ENCODE results near the gene TOB1.

Gene TOB1

DNA sequence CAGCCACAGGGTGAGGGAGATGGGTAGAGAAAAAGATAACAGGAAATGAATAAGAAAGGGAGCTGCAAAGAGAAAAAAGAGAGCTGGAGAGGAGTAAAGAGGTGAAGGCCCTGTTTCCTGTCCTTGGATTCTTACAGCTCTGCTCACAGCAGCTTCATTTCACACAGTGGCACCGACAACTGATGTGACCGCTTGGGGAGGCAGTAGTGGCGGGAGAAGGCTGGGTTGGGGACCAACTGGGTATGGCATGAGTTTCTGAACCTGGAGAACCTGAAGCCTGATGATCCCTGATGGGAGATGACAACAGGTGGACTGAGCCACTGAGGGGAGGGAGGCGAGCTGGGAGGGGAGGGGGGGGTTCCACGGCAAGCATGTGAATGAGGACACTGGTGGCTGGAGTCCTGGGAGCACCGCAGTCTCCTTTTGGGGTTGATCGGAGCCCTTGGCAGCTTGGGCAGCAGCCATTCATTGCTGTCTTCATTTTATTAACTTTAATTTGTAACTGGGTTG, 34.3 kb upstream of the TOB1 start:
- TF ChIP-seq ZBTB7A (IDR thresholded peaks at IDR 0.05; ENCODE audit: low read depth) (no peak), CEBPB (IDR thresholded peaks at IDR 0.05) (no peak), CREB1 (IDR thresholded peaks at IDR 0.05; ENCODE audit: low read depth) (no peak), TEAD4 (IDR thresholded peaks at IDR 0.05) (no peak), RAD21 (IDR thresholded peaks at IDR 0.05; ENCODE audit: low read depth) (no peak), EGR1 (IDR thresholded peaks at IDR 0.05) (no peak), EP300 (IDR thresholded peaks at IDR 0.05; ENCODE audit: borderline replicate concordance) (no peak), NFIC (IDR thresholded peaks at IDR 0.05) (no peak), YY1 (IDR thresholded peaks at IDR 0.05; ENCODE audit: low read depth) (no peak), TCF12 (IDR thresholded peaks at IDR 0.05; ENCODE audit: low read depth) (no peak), TAF1 (IDR thresholded peaks at IDR 0.05; ENCODE audit: low read depth) (no peak), FOXM1 (IDR thresholded peaks at IDR 0.05; ENCODE audit: borderline replicate concordance, low read depth) (no peak)
- TF ChIP-seq, protein P1, sequence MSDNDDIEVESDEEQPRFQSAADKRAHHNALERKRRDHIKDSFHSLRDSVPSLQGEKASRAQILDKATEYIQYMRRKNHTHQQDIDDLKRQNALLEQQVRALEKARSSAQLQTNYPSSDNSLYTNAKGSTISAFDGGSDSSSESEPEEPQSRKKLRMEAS (IDR thresholded peaks at IDR 0.05), result no peak
- TF ChIP-seq, protein P2, sequence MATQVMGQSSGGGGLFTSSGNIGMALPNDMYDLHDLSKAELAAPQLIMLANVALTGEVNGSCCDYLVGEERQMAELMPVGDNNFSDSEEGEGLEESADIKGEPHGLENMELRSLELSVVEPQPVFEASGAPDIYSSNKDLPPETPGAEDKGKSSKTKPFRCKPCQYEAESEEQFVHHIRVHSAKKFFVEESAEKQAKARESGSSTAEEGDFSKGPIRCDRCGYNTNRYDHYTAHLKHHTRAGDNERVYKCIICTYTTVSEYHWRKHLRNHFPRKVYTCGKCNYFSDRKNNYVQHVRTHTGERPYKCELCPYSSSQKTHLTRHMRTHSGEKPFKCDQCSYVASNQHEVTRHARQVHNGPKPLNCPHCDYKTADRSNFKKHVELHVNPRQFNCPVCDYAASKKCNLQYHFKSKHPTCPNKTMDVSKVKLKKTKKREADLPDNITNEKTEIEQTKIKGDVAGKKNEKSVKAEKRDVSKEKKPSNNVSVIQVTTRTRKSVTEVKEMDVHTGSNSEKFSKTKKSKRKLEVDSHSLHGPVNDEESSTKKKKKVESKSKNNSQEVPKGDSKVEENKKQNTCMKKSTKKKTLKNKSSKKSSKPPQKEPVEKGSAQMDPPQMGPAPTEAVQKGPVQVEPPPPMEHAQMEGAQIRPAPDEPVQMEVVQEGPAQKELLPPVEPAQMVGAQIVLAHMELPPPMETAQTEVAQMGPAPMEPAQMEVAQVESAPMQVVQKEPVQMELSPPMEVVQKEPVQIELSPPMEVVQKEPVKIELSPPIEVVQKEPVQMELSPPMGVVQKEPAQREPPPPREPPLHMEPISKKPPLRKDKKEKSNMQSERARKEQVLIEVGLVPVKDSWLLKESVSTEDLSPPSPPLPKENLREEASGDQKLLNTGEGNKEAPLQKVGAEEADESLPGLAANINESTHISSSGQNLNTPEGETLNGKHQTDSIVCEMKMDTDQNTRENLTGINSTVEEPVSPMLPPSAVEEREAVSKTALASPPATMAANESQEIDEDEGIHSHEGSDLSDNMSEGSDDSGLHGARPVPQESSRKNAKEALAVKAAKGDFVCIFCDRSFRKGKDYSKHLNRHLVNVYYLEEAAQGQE (IDR thresholded peaks at IDR 0.05; ENCODE audit: low read depth), result no peak
- TF ChIP-seq, protein P3, sequence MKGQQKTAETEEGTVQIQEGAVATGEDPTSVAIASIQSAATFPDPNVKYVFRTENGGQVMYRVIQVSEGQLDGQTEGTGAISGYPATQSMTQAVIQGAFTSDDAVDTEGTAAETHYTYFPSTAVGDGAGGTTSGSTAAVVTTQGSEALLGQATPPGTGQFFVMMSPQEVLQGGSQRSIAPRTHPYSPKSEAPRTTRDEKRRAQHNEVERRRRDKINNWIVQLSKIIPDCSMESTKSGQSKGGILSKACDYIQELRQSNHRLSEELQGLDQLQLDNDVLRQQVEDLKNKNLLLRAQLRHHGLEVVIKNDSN (IDR thresholded peaks at IDR 0.05), result no peak

DNA sequence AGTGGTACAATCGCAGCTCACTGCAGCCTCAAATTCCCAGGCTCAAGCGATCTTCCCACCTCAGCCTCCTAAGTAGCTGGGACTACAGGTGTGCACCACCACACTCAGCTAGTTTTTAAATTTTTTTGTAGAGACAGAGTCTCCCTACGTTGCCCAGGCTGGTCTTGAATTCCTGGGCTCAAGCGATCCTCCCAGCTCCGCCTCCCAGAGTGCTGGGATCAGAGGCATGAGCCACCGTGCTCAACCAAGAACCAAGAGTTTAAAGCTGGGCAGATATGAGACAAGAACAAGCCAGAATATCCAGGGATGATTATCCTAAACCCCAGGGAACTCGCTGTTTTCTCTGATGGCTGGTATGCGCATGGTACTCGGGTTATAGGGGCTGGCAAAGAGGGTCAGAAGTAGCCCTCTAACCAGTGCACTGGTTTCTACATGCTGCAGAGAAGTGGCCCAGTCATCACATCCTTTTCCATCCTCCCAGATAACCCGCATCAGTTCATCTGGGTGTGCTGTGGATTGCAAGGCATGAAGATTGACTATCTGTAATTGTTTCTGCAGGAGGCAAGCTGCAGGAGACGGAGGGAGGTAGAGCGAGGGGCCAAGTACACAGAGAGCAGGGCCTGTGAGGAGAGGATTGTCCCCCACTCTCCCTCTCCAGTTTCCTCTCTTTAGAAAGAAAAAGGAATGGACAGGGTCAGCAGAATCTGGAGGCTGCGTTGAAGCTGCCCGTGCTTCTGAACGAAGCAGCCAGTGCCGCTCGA, 33.6 kb upstream of the TOB1 start:
- TF ChIP-seq EP300 (IDR thresholded peaks at IDR 0.05; ENCODE audit: borderline replicate concordance) (no peak), YY1 (IDR thresholded peaks at IDR 0.05; ENCODE audit: low read depth) (no peak), NFIC (IDR thresholded peaks at IDR 0.05) (no peak), RAD21 (IDR thresholded peaks at IDR 0.05; ENCODE audit: low read depth) (no peak), CEBPB (IDR thresholded peaks at IDR 0.05) (no peak), TCF12 (IDR thresholded peaks at IDR 0.05; ENCODE audit: low read depth) (no peak), TEAD4 (IDR thresholded peaks at IDR 0.05) (no peak), ZBTB7A (IDR thresholded peaks at IDR 0.05; ENCODE audit: low read depth) (no peak), EGR1 (IDR thresholded peaks at IDR 0.05) (no peak), CREB1 (IDR thresholded peaks at IDR 0.05; ENCODE audit: low read depth) (no peak), TAF1 (IDR thresholded peaks at IDR 0.05; ENCODE audit: low read depth) (no peak), FOXM1 (IDR thresholded peaks at IDR 0.05; ENCODE audit: borderline replicate concordance, low read depth) (no peak)
- TF ChIP-seq, protein P3 (IDR thresholded peaks at IDR 0.05), result no peak
- TF ChIP-seq, protein P2 (IDR thresholded peaks at IDR 0.05; ENCODE audit: low read depth), result no peak
- TF ChIP-seq, protein P1 (IDR thresholded peaks at IDR 0.05), result no peak

DNA sequence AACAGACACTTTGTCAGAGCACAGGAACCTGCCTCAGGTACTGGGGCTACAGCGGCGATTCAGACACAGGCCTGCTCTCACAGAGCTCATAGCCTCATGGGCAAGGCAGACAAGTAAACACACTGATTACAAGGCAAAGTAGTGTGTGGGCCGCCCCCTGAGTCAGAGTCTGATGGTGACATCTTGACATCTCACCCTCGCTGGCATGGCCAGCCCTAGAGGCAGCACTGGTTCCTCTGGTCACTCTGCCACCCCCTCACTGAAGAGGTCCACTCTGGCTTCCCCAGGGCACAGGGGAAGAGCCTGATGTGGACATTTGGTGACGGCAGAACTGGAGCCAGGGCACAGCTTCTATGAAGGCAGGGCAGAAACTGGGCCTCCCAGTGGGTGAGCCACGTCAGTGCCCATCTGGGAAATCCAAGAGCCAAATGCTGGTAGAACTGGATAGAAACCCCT, 32.9 kb upstream of the TOB1 start:
- TF ChIP-seq EP300 (IDR thresholded peaks at IDR 0.05; ENCODE audit: borderline replicate concordance) (no peak), YY1 (IDR thresholded peaks at IDR 0.05; ENCODE audit: low read depth) (no peak), RAD21 (IDR thresholded peaks at IDR 0.05; ENCODE audit: low read depth) (no peak), ZBTB7A (IDR thresholded peaks at IDR 0.05; ENCODE audit: low read depth) (no peak), TAF1 (IDR thresholded peaks at IDR 0.05; ENCODE audit: low read depth) (no peak), EGR1 (IDR thresholded peaks at IDR 0.05) (no peak), CEBPB (IDR thresholded peaks at IDR 0.05) (no peak), TCF12 (IDR thresholded peaks at IDR 0.05; ENCODE audit: low read depth) (no peak), TEAD4 (IDR thresholded peaks at IDR 0.05) (no peak), NFIC (IDR thresholded peaks at IDR 0.05) (no peak), CREB1 (IDR thresholded peaks at IDR 0.05; ENCODE audit: low read depth) (no peak), FOXM1 (IDR thresholded peaks at IDR 0.05; ENCODE audit: borderline replicate concordance, low read depth) (no peak)
- TF ChIP-seq, protein P1 (IDR thresholded peaks at IDR 0.05), result no peak
- TF ChIP-seq, protein P2 (IDR thresholded peaks at IDR 0.05; ENCODE audit: low read depth), result no peak
- TF ChIP-seq, protein P3 (IDR thresholded peaks at IDR 0.05), result no peak

Measured in Ishikawa (cell line).